GM19452 (cell line): ENCODE data around the gene HTR3B.
"Not testable (repeated sequence)": the region's sequence is repeated elsewhere in the genome, so short reads cannot be mapped to it uniquely, and the experiment has no call there.

Source experiments
- ATAC-seq: cut with Tn5 transposase; IDR thresholded peaks from one replicate; pipeline ENCODE4 v1.9.1; 2021; ENCODE audit not compliant: unreplicated experiment

HTR3B gene, protein sequence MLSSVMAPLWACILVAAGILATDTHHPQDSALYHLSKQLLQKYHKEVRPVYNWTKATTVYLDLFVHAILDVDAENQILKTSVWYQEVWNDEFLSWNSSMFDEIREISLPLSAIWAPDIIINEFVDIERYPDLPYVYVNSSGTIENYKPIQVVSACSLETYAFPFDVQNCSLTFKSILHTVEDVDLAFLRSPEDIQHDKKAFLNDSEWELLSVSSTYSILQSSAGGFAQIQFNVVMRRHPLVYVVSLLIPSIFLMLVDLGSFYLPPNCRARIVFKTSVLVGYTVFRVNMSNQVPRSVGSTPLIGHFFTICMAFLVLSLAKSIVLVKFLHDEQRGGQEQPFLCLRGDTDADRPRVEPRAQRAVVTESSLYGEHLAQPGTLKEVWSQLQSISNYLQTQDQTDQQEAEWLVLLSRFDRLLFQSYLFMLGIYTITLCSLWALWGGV

DNA sequence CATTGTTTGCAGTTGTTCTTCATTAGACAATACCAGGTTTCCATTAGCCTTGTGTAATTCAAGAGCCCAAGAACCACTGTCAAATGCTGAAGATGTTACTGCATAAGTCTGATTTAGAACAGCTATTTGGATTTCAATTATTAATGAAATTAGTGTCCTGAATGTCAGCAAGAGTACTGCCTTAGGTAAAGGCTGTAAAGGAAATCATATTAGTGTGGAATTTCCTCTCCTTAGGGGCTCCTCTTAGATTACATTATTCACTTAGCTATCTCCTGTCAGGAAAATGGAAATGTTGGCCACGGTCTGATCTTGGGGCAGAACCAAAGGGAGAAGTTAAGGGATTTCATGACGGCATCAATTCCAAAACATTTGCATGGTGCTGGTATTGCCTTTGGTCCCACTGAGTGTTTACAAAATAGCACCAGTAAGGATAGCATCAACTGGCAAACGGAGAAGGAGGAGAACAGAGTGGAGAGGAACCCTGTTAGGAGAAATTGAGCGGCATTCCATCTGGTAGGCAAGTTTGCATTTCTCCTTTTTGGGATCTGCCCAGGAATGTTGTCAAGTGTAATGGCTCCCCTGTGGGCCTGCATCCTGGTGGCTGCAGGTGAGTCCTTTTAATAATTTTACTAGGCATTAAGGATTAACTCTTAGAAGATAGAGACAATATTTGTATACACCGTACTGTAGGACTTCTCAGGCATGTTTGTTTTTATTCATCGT lies at the start of gene HTR3B:
Gene HTR3B (plus strand): TSS at position 418 of the 723 bp plus-strand sequence. CDS start 138 bp downstream, at position 556.
- no peak for ATAC-seq

DNA sequence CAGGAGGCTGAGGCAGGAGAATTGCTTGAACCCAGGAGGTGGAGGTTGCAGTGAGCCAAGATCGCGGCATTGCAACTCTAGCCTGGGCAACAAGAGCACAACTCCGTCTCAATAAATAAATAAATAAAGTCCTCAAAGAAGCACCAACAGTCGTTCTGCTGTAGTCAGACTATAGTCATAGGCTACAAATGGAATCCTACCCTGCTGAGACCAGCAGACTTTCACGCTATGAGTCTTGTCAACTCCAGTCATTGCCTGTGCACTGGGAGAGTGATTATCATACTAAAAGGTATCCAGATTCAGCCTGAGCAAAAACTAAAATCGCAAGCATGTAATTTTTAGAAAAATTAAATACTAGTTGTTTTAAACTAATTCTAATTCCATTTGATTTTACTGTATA lies 48.8 kb upstream of the HTR3B start:
- ATAC-seq: no peak

DNA sequence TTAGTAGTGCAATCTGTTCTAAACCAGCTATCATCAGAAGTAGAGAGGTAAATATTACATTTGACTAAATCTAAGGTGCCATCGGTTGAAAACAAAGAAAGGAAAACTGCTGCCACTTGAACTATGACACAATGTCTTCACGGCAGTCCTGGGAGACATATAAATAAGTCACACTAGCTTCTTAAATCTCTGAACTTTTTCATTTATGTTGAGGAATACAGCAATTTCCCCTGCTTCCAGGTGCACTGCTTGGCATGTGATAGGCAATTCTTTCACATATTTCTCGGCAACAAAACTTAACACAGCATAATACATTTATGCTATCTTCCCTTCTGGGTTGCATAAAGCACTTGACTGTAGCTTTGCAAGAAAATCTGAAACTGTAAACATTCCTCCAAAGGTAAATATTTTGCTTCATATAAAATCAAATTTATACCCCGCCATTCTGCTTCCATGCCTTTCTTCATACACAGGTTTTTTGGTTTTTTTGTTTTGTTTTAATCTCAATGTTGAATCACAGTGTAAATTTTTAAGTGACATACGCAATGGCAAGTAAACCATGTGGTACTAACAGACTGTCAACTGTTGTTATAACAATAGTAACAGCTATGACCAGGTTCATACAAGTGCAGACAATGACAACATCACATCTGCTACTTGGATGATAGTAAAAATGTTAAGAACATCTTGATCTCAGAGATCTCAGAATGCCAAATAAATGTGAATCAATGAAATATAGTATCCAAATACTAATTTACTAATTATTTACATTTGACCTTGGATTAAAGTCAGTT lies 47.4 kb upstream of the HTR3B start:
- no peak for ATAC-seq

DNA sequence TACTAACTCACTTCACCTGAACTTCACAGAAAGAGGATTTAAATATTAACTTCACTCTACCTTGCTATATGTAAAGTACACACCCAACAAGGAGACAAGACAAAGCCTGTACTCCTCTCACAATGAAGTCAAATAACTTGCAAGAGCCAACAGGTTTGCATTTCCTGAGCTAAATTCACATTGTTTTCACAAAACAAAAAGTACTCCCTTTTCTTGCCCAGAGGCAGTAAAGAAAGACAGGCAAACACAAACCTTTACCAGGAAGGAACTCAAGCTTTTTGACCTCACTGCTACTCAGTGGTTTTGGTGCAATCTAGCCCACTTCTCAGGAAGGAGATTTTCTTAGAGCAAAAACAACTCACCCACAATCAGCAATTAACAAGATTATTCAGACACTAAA lies 44.9 kb upstream of the HTR3B start:
- no peak for ATAC-seq

DNA sequence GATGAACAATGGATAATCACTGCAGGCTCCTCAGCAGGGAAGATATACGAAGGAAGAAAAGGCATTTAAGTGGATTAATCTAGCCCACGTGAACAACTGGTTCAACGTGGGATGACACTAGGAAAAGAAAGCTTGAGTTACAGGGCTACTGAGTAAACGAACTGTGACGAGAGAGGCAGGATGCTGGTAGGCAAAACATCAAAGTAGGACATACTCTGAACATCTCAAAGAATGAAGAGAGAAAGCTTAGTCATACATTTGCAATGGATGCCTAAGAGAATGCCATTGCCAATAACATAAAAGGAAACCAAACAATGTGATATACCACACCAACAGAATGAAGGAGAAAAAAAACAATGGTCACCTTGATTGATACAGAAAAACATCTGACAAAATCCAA lies 42.2 kb upstream of the HTR3B start:
- ATAC-seq: no peak

DNA sequence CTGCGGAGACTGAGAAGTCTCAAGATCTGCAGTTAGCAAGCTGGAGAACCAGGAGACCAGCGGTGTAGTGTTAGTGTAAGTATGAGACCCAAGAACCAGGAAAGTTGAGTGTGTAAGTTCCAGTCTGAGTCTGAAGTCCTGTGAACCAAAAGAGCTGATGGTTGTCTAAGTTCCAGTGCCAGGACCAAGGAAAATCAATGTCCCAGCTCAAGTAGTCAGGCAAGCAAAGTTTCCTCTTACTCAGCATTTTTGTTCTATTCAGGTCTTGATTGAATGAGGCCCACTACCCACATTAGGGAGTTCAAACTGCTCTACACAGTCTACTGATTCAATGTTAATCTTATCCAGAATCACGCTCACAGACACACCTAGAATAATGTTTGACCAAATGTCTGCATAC lies 40.2 kb upstream of the HTR3B start:
- no peak for ATAC-seq

DNA sequence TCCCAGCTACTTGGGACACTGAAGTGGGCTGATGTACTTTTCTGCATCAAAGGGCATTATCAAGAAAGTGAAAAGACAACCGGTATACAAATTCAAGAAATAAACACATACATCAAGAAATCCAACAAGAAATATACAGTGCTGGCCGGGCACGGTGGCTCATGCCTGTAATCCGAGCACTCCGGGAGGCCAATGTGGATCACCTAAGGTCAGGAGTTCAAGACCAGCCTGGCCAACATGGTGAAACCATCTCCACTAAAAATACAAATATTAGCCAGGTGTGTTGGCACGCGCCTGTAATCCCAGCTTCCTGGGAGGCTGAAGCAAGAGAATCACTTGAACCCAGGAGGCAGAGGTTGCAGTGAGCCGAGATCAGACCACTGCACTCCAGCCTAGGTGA lies 38.7 kb upstream of the HTR3B start:
- ATAC-seq: no peak

DNA sequence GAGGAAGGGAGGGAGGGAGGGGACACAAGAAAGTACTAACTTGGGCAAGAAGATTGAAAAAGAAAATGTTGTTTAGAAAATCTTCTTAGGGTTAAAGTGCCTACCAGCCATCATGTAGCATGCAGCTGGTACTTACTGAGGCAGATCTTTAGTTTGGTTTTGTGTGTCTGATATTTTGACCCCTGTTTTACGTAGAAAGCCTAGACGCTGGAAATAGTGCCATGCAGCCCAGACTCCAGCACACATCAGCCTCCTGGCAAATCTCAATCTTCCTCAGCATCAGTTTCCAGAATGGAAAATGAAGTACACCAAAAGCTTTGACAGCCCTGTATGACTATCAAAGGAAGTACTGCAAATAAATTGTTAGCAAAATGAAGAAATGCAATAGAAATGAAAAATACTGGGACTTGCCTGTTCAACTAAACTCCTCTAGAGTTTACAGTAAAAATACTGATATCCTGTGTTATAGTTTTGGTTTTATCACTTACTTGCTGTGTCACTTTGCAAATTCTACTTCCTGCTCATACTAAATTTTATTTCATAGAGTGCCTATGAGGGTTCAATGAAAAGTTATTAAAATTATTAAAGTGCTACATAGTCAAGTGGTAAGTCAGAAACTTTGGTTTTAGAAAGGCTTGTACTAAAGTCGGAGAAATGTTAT lies 36.6 kb upstream of the HTR3B start:
- no peak for ATAC-seq

DNA sequence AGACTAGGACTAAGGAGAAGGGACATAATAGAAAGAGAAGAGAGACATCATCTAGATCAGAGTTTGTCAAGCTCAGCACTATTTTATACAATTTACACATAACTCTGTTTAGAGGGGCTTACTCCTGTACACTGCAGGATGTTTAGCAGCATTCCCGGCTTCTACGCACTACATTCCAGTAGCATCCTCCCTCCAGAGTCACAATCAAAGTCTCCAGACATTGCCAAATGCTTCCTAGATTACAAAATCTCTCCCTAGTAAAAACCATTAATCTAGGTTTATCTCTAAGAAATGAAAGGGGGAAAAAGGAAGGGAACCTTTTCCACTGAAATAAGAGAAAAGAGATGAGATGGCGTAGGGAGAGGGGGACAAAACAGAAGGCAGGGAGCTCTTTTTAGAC lies 33.3 kb upstream of the HTR3B start:
- ATAC-seq: no peak

DNA sequence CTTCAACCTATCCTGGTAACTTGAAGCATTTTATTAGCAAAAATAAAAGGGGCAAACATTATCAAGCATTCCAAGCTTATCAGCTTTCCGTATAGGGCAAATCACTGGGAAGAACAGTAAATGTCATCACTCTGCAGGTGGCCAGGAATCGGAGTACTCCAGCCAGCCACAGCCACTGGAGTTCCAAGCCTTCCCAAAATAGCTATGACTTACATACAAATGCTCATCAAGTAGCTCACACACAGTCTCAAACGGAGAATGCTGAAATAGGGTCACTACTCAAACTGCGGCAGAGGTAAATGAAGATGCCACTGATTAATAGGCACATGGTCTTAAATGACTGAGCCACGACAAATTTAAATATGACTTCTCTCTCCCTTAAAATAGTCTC lies 31.4 kb upstream of the HTR3B start:
- no peak for ATAC-seq

DNA sequence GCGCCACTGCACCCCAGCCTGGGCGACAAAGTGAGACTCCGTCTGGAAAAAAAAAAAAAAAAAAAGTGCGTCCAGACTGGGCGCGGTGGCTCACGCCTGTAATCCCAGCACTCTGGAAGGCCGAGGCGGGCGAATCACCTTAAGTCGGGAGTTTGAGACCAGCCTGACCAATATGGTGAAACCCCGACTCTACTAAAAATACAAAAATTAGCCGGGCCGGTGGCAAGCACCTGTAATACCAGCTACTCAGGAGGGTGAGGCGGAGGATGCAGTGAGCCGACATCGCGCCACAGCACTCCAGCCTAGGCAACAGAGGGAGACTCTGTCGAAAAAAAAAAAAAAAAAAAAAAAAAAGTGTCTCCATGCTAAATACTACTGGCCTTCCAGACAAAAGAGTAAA lies 30.5 kb upstream of the HTR3B start:
- ATAC-seq: no peak

DNA sequence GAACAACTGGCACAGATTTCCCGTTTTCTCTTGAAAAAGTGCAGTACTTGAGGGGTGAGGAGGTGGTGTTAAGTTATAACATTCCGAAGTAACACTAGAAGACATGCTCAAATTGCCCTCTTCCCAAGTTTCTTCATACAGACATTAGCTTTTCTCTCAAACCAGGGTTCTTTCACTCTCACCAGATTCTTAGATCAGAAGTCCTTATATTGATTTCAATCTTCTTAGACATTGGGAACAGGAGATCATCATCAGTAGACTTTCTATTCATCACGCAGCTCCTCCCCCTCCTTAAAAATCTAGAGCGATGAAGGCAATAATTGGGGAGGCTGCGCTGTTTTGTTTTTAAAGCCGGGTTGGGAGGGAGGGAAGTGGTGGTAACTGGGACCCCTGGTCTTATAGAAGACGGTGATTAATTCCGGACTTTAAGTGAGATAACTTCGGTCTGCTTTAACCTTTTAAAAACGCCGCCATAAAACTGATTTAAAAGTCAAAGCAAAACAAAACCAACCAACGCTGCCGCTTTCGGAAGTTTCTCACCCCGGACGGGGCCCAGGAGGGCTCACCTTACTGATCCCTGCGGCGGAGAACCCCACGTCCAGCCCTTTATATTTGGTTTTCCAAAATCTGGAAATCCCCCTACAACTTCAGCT lies 29.9 kb upstream of the HTR3B start:
- peak; percentile 36 for ATAC-seq

DNA sequence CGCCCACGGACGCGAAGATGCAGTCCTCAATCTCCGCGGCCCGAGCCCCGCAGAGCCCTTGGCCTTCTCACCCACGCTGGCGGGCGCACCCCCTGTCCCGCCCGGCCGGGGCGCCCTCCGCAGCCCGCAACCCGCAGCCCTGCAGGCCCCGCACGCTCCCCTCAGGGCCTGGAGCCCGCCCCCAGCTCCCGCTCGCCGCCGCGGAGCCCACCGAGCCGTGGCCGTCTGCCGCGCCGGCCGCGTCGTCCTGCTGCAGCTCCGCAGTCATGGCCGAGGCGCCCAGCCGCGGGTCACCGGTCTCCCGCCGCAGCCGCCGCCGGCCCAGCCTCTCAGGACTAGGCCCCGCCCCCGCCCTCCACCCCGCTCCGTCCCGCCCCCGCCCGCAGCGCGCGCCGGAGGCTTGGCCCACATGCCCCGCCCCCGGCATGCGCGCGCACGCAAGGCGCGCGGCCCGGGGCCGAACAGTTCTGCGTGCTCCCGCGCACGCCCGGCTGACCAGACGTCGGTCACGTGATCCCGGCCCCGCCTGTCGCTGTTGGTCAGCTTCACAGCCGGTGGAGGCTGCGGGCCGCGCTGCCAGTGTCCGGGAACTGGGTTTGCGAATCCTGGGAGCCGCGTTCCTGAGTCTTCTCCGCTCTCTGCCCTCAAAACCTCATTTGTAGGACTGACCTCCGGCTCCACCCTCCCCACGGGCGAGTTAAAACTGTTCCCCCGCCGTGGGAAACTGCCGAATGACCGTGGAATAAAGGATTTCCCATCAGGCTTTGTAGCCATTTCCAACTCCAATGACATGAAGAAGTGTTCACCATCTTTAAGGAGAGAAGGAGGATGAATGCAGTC lies 29.1 kb upstream of the HTR3B start, which contains the start of gene USP28:
Gene USP28 (minus strand): TSS at position 339 of the 840 bp plus-strand sequence. CDS start 71 bp downstream, at position 268.
- peak; percentile 89 for ATAC-seq

DNA sequence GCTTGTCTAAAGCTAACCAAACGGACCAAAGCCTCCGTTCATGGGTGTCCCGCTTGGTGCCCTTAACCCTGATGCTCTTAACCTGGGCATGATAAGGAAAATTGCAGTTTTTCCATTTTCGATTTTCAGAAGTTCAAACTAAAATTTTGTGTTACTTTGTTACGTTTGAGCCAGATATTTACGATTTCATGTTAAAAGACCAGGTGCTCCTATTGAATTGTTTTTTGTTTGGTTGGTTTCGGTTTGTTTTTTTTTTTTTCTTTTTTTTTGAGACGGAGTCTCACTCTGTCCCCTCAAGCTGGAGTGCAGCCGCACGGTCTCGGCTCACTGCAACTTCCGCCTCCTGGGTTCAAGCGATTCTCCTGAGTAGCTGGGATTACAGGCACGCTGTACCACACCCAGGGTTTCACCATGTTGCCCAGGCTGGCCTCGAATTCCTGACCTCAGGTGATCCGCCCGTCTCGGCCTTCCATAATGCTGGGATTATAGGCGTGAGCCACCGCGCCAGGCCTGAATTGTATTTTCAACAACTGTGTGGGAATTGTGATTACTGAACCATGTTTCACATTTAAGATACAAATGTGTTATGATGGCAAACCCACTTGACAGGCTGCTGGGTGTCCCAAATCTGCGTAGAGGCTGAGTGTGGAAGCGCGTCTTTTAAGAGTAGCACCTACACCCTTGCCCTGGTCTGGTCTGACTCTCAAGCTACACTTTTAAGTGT lies 28.4 kb upstream of the HTR3B start:
- ATAC-seq: no peak

DNA sequence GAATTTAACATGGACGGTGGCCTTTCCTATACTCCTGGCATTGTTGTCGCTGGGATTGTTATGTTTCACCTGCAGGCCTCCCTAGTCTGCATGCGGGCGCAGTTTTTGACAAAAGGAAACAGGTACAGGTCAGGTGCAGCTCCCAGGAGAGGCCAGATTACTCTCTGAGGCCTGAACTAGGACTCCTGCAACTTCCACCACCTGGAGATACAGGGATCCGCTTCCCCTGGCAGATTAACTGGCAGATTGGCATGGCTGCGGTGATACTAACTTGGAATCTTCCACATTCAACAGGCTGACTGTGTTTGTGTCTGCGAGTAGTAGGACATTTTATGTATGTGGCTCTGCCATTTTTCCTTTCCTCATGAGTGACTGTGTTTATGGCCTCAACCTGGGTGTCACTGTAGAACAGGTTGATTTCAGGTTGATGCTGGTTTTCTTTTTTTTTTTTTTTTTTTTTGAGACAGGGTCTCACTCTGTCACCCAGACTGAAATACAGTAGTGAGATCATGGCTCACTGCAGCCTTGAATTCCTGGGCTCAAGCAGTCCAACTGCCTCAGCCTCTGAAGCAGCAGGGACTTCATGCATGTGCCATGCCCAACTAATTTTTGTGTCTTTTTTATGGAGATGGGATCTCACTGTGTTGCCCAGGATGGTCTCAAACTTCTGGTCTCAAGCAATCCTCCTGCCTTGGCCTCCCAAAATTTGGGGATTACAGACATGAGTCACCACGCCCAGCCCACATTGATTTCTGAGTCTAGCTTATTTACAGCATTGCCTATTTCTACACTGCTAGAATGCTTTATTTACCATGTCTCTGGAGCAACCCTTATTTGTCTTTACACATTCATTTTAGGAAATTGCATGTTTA lies 27.6 kb upstream of the HTR3B start:
- no peak for ATAC-seq

DNA sequence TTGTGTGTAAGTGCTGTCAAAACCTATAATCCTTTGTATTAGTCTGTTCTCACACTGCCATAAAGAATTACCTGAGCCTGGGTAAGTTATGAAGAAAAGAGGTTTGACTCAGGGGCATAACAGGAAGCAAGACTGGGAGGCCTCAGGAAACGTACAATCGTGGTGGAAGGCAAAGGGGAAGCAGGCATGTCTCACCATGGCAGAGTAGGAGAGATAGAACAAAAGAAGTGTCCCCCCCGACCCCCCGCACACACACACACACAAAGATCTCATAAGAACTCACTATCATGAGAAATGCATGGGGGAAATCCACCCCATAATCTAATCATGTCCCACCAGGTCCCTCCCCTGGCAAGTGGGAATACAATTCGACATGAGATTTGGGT lies 26.9 kb upstream of the HTR3B start:
- ATAC-seq: no peak

DNA sequence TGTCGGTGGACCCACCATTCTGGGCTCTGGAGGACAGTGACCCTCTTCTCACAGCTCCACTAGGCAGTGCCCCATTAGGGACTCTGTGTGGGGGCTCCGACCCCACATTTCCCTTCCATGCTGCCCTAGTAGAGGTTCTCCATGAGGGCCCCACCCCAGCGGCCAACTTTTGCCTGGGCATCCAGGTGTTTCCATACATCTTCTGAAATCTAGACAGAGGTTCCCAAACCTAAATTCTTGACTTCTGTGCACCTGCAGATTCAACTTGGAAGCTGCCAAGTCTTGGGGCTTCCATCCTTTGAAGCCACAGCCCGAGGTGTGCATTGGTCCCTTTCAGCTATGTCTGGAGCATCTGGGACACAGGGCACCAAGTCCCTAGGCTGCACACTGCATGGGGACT lies 25.1 kb upstream of the HTR3B start:
- ATAC-seq: not testable (repeated sequence)

DNA sequence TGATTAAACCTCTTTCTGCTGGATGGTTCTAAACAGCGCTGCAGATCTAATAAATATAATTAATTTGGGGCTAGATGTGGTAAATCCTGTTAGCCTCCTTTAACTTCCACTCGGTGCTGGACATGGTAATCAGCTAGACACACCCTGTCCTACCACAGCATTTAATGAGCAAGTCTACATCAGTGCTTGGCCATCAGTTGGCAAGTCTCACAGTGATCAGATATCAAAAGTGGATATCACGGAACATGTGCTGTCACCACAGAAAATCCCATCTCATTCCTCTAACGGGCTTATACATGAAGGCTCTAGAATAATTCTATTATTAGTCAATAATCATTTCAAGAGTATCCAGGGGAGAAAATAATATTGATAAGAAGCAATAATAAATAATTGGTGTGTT lies 23.6 kb upstream of the HTR3B start:
- no peak for ATAC-seq
